Neural cell (in vitro differentiated cells): Measurements from ENCODE around the gene DUOX1. TPM values are rescaled to one million over a fixed set of nuclear protein-coding genes. Genes with fewer than 3 reads are reported as not detected.

ENCODE experiments used
- H2AFZ ChIP-seq: fragments of 200-600, 300-800 bp; sonication (generic), shearing (Covaris generic); 2 replicates; pipeline ENCODE4 v1.6.0; 2014; ENCODE audit warnings: low read depth, mild to moderate bottlenecking, antibody characterized with exemption, low read length, moderate library complexity
- H3F3A ChIP-seq: fragments of 200-600 bp; shearing (Covaris generic); 2 replicates; pipeline ENCODE4 v1.6.1; 2016; ENCODE audit warnings: mild to moderate bottlenecking, moderate library complexity, mixed read lengths, antibody characterized with exemption, low read length; ENCODE audit not compliant: insufficient read depth, poor library complexity, severe bottlenecking
- H3K27ac ChIP-seq: fragments of 200-600, 300-800 bp; sonication (generic), shearing (Covaris generic); 2 replicates; pipeline ENCODE4 v1.5.1; 2014; ENCODE audit warnings: mild to moderate bottlenecking, low read length, moderate library complexity
- H3K27me3 ChIP-seq: fragments of 300-800, 200-600 bp; sonication (generic), shearing (Covaris generic); 2 replicates; pipeline ENCODE4 v1.6.0; 2014; ENCODE audit warnings: mild to moderate bottlenecking, low read depth, low read length, moderate library complexity; ENCODE audit not compliant: insufficient read depth
- H3K36me3 ChIP-seq: fragments of 300-800, 200-600 bp; sonication (generic), shearing (Covaris generic); 2 replicates; pipeline ENCODE4 v1.5.1; 2014; ENCODE audit warnings: mild to moderate bottlenecking, antibody characterized with exemption, low read length, moderate library complexity; ENCODE audit not compliant: insufficient read depth
- H3K4me2 ChIP-seq: fragments of 300-800, 200-600 bp; sonication (generic), shearing (Covaris generic); 2 replicates; pipeline ENCODE4 v1.6.0; 2014; ENCODE audit warnings: mild to moderate bottlenecking, low read length
- H3K4me3 ChIP-seq: fragments of 300-800, 200-600 bp; sonication (generic), shearing (Covaris generic); 2 replicates; pipeline ENCODE4 v1.5.1; 2014; ENCODE audit warnings: mild to moderate bottlenecking, low read length, moderate library complexity
- H3K79me2 ChIP-seq: fragments of 200-600 bp; shearing (Covaris generic); replicated peaks from 2 replicates; pipeline ENCODE4 v1.6.0; 2014; ENCODE audit warnings: mild to moderate bottlenecking, low read length, moderate library complexity; ENCODE audit not compliant: insufficient read depth
- H3K9ac ChIP-seq: fragments of 300-800, 200-600 bp; sonication (generic), shearing (Covaris generic); 2 replicates; pipeline ENCODE4 v1.6.1; 2016; ENCODE audit warnings: mild to moderate bottlenecking, low read length, mixed read lengths
- H3K9me2 ChIP-seq: fragments of 200-600 bp; shearing (Covaris generic); 2 replicates; pipeline ENCODE4 v1.6.1; 2016; ENCODE audit warnings: mild to moderate bottlenecking, low read length, mixed read lengths; ENCODE audit not compliant: insufficient read depth
- H3K9me3 ChIP-seq: fragments of 200-600, 300-800 bp; sonication (generic), shearing (Covaris generic); 2 replicates; pipeline ENCODE4 v1.6.1; 2016; ENCODE audit warnings: mild to moderate bottlenecking, mixed run types, low read length, moderate library complexity, mixed read lengths
- H4K20me1 ChIP-seq: fragments of 200-600 bp; shearing (Covaris generic); 2 replicates; pipeline ENCODE4 v1.6.1; 2016; ENCODE audit warnings: mild to moderate bottlenecking, mixed run types; ENCODE audit not compliant: insufficient read depth
- EP300 ChIP-seq: fragments of 450-650 bp; conservative IDR thresholded peaks from 2 replicates; pipeline ENCODE4 v1.6.1; 2014; ENCODE audit warnings: antibody characterized with exemption, mild to moderate bottlenecking, moderate library complexity; ENCODE audit not compliant: poor library complexity, severe bottlenecking
- EZH2 ChIP-seq: fragments of 200-600, 300-800 bp; shearing (Covaris generic), sonication (generic); IDR thresholded peaks from 2 replicates; pipeline ENCODE4 v1.6.1; 2014; ENCODE audit warnings: antibody characterized with exemption, low read length, borderline replicate concordance, mild to moderate bottlenecking; ENCODE audit not compliant: insufficient read depth, poor library complexity, severe bottlenecking
- MXI1 ChIP-seq: fragments of 450-650 bp; conservative IDR thresholded peaks from 2 replicates; pipeline ENCODE4 v1.6.1; 2014; ENCODE audit warnings: antibody characterized with exemption, mild to moderate bottlenecking; ENCODE audit not compliant: poor library complexity, severe bottlenecking
- POLR2AphosphoS5 ChIP-seq: IDR thresholded peaks from 2 replicates; pipeline ENCODE4 v1.6.1; 2012
- RAD21 ChIP-seq: fragments of 450-650 bp; conservative IDR thresholded peaks from 2 replicates; pipeline ENCODE4 v1.6.1; 2014; ENCODE audit warnings: antibody characterized with exemption, mild to moderate bottlenecking, moderate library complexity
- REST ChIP-seq: IDR thresholded peaks from 2 replicates; pipeline ENCODE4 v1.6.1; 2012; ENCODE audit warnings: borderline replicate concordance
- SMC3 ChIP-seq: fragments of 450-650 bp; conservative IDR thresholded peaks from 2 replicates; pipeline ENCODE4 v1.6.1; 2014; ENCODE audit warnings: antibody characterized with exemption, mild to moderate bottlenecking, moderate library complexity; ENCODE audit not compliant: poor library complexity
- TAF1 ChIP-seq: IDR thresholded peaks from 2 replicates; pipeline ENCODE4 v1.6.1; 2012; ENCODE audit warnings: low read depth
- polyA plus RNA-seq: library from polyadenylated mRNA; depleted of rRNA; stranded (reverse); fragments of >200 nt; gene quantifications from 2 replicates; pipeline ENCODE4 v1.2.3, GENCODE V29; 2014
- TF ChIP-seq, protein P1 (sequence below): fragments of 450-650 bp; IDR thresholded peaks from 2 replicates; pipeline ENCODE4 v1.5.1; 2014; ENCODE audit warnings: antibody characterized with exemption, mild to moderate bottlenecking, moderate library complexity; ENCODE audit not compliant: poor library complexity, severe bottlenecking

DUOX1 gene
- polyA plus RNA-seq, 1 donor from 2014 or later: not detected

GRCh38 chr15:45163508-45163856 lies 33.7 kb downstream of the DUOX1 start:
- H3F3A ChIP-seq: no peaks in the 10 kb centered on the region
- H2AFZ ChIP-seq: no peak overlapping the region
- no peaks in the 10 kb centered on the region for H3K36me3 ChIP-seq
- H3K9me2 ChIP-seq: no peaks in the 10 kb centered on the region
- TF ChIP-seq, protein P1, sequence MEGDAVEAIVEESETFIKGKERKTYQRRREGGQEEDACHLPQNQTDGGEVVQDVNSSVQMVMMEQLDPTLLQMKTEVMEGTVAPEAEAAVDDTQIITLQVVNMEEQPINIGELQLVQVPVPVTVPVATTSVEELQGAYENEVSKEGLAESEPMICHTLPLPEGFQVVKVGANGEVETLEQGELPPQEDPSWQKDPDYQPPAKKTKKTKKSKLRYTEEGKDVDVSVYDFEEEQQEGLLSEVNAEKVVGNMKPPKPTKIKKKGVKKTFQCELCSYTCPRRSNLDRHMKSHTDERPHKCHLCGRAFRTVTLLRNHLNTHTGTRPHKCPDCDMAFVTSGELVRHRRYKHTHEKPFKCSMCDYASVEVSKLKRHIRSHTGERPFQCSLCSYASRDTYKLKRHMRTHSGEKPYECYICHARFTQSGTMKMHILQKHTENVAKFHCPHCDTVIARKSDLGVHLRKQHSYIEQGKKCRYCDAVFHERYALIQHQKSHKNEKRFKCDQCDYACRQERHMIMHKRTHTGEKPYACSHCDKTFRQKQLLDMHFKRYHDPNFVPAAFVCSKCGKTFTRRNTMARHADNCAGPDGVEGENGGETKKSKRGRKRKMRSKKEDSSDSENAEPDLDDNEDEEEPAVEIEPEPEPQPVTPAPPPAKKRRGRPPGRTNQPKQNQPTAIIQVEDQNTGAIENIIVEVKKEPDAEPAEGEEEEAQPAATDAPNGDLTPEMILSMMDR: no peak
- H4K20me1 ChIP-seq: no peaks in the 10 kb centered on the region
- no peak overlapping the region for H3K4me2 ChIP-seq
- no peak overlapping the region for H3K4me3 ChIP-seq
- H3K27ac ChIP-seq: no peak overlapping the region
- H3K27me3 ChIP-seq: no peaks in the 10 kb centered on the region
- H3K79me2 ChIP-seq: no peaks in the 10 kb centered on the region
- H3K9me3 ChIP-seq: no peaks in the 10 kb centered on the region
- no peak overlapping the region for H3K9ac ChIP-seq

GRCh38 chr15:45164914-45165313 lies 35.1 kb downstream of the DUOX1 start:
- Histone ChIP-seq H3K4me2 (no peak overlapping the region), H3K9ac (no peak overlapping the region), H3K36me3 (no peaks in the 10 kb centered on the region), H3K9me3 (no peaks in the 10 kb centered on the region), H3K79me2 (no peaks in the 10 kb centered on the region), H2AFZ (no peak overlapping the region), H3K27ac (no peak overlapping the region), H4K20me1 (no peaks in the 10 kb centered on the region), H3F3A (no peaks in the 10 kb centered on the region), H3K4me3 (no peak overlapping the region), H3K9me2 (no peaks in the 10 kb centered on the region), H3K27me3 (no peaks in the 10 kb centered on the region)
- TF ChIP-seq EZH2 (no peak), SMC3 (no peak), TAF1 (no peak), EP300 (no peak), MXI1 (no peak), RAD21 (no peak), POLR2AphosphoS5 (no peak), REST (no peak)
- TF ChIP-seq, protein P1: no peak
